Prostate gland (tissue), 2 donors: ENCODE data around the gene FGF6.

Source experiments
- CTCF ChIP-seq, 4 experiments: fragments of 200-600 bp in 2 of 4; fragments of 450-650 bp in 2 of 4; sonication (generic) in 2 of 4; IDR thresholded peaks; 1 replicate in 3 of 4; 2 replicates in 1 of 4; pipeline ENCODE4 v1.5.1; 2016 to 2019; ENCODE audit warnings: antibody characterized with exemption in 4 of 4, mild to moderate bottlenecking in 2 of 4, moderate library complexity in 2 of 4
- POLR2A ChIP-seq: fragments of 450-650 bp; IDR thresholded peaks from one replicate; pipeline ENCODE4 v1.6.1; 2016; ENCODE audit warnings: antibody characterized with exemption, mild to moderate bottlenecking
- POLR2AphosphoS5 ChIP-seq: sonication (generic); formaldehyde crosslinking; IDR thresholded peaks from one replicate; pipeline ENCODE4 v1.6.1; 2017; ENCODE audit warnings: antibody characterized with exemption

DNA sequence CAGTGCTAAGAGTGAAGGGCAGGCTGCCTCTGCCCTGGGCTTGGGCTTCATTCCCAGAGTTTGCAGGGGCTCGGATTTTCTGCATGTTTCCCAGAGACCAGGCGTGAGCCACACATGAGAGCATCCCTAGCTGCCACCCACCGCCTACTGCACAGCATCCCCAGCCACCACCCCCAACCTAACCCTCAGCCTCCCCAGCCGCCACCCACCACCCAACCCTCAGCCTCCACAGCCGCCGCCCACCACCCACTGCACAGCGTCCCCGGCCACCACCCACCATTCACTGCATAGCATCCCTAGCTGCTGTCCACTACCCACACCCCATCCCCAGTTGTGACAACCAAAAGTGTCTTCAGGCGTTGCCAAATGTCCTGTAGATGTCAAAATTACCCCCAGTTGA is 22.6 kb downstream of the FGF6 start:
- TF ChIP-seq CTCF (IDR thresholded peaks at IDR 0.05) = no peak
- TF ChIP-seq POLR2A = no peak
- TF ChIP-seq POLR2AphosphoS5 = no peak
